Thyroid gland (tissue), 4 donors: ENCODE results near the gene LCN6. TPM values are rescaled to one million over a fixed set of nuclear protein-coding genes. Genes with fewer than 3 reads are reported as not detected.

Source experiments
- DNase-seq, 2 donors: peaks; one replicate each; pipeline ENCODE4 v3.0.0-alpha.2; 2019
- H3K27ac ChIP-seq, 3 donors: fragments of 200-600 bp; sonication (generic); 1 replicate in 2 of 3; 2 replicates in 1 of 3; pipeline ENCODE4 v1.5.1; 2016 to 2019; ENCODE audit warnings: mild to moderate bottlenecking in 1 of 3, moderate library complexity in 1 of 3
- H3K27me3 ChIP-seq: fragments of 200-600 bp; sonication (generic); one replicate; pipeline ENCODE4 v1.5.1; 2019
- H3K36me3 ChIP-seq, 2 donors: fragments of 200-600 bp; sonication (generic); one replicate each; pipeline ENCODE4 v1.5.1; 2016 to 2019
- H3K4me1 ChIP-seq, 2 donors: fragments of 200-600 bp; sonication (generic); one replicate each; pipeline ENCODE4 v1.5.1; 2017 to 2019
- H3K4me3 ChIP-seq, 3 donors: fragments of 200-600 bp; sonication (generic); replicated peaks in 1 of 3; 1 replicate in 2 of 3; 2 replicates in 1 of 3; pipeline ENCODE4 v1.5.1; 2016; ENCODE audit warnings: mild to moderate bottlenecking in 1 of 3
- H3K9me3 ChIP-seq: fragments of 200-600 bp; sonication (generic); one replicate; pipeline ENCODE4 v1.5.1; 2017
- POLR2A ChIP-seq, 2 donors: fragments of 450-650 bp; IDR thresholded peaks; one replicate each; pipeline ENCODE4 v1.6.1; 2017; ENCODE audit warnings: antibody characterized with exemption in 2 of 2, mild to moderate bottlenecking in 2 of 2, moderate library complexity in 1 of 2
- WGBS, 2 donors: methylation state at CpG; one replicate each; pipeline ENCODE4 v1.1.5; 2017; 5-methylcytosine and 5-hydroxymethylcytosine counted together
- intact Hi-C: fragments of 100-400 bp; cut with DNase I; formaldehyde crosslinking; loops from one replicate; pipeline ENCODE4 v1.15.1; 2023
- total RNA-seq, 4 donors: library from RNA; depleted of rRNA; stranded (reverse); fragments of >200 nt; gene quantifications; one replicate each; pipeline ENCODE4 v1.2.3, GENCODE V29; 2016
- TF ChIP-seq, protein P1 (sequence below), 6 experiments: fragments of 200-600 bp in 3 of 6; fragments of 450-650 bp in 3 of 6; sonication (generic) in 3 of 6; IDR thresholded peaks; one replicate each; pipeline ENCODE4 v1.5.1; 2016 to 2019; ENCODE audit warnings: antibody characterized with exemption in 6 of 6, mild to moderate bottlenecking in 2 of 6, inconsistent platforms in 1 of 6, moderate library complexity in 1 of 6

The LCN6 gene
- total RNA-seq, 4 donors from 2014 or later: 1.4 to 10.0 (median 4.5) TPM

DNA sequence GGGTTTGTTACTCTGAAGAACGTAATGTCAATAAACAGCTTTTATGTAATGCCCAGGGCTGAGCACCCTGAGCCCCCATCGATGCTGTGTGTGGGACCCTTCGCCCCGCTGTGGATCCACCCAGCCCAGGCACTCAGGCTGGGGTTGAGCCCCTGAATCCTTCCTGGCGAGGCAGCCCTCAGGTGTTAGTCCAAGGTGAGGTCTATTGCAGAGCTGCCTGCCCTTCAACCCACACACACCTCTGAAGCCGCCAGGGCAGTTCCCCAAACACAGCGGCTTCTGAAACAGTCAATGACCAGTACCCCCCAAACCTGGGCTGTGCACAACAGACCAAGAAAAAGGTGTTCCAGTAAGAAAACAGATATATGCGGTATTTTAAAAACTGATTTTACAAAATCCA, 24.3 kb downstream of the LCN6 start:
- no peak overlapping the region for H3K27ac ChIP-seq
- H3K27me3 ChIP-seq: no peaks in the 10 kb centered on the region
- DNase-seq: no peak
- no peak overlapping the region for H3K4me3 ChIP-seq
- H3K9me3 ChIP-seq: no peaks in the 10 kb centered on the region
- no peak for TF ChIP-seq POLR2A (IDR thresholded peaks at IDR 0.05)
- TF ChIP-seq, protein P1, sequence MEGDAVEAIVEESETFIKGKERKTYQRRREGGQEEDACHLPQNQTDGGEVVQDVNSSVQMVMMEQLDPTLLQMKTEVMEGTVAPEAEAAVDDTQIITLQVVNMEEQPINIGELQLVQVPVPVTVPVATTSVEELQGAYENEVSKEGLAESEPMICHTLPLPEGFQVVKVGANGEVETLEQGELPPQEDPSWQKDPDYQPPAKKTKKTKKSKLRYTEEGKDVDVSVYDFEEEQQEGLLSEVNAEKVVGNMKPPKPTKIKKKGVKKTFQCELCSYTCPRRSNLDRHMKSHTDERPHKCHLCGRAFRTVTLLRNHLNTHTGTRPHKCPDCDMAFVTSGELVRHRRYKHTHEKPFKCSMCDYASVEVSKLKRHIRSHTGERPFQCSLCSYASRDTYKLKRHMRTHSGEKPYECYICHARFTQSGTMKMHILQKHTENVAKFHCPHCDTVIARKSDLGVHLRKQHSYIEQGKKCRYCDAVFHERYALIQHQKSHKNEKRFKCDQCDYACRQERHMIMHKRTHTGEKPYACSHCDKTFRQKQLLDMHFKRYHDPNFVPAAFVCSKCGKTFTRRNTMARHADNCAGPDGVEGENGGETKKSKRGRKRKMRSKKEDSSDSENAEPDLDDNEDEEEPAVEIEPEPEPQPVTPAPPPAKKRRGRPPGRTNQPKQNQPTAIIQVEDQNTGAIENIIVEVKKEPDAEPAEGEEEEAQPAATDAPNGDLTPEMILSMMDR (IDR thresholded peaks at IDR 0.05): no peak
- peaks cover 17 to 53% of the 10 kb centered on the region in 2 donors for H3K4me1 ChIP-seq
- WGBS, 2 donors: 96 to 98% methylated on average over 5 to 7 of the region's 8 CpGs
- H3K36me3 ChIP-seq: peaks cover 38 to 53% of the 10 kb centered on the region in 2 donors
- intact Hi-C loops: no loop called here

DNA sequence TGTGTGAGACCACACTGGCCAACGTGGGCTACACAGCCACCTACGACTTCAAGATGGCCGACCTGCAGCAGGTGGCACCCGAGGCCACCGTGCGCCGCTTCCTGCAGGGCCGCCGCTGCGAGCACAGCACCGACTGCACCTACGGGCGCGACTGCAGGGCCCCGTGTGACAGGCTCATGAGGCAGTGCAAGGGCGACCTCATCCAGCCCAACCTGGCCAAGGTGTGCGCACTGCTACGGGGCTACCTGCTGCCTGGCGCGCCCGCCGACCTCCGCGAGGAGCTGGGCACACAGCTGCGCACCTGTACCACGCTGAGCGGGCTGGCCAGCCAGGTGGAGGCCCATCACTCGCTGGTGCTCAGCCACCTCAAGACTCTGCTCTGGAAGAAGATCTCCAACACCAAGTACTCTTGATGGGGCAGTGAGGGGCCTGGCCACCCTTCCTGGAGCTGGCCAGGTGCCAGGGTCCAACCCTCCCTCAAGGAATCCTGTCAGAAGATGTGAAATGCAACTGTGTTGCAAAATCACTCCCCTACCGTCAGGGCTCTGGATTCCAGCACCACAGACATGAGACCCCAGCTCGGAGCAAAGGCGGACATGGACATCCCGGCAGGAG, 24.9 kb downstream of the LCN6 start:
- TF ChIP-seq, protein P1 (IDR thresholded peaks at IDR 0.05): no peak
- no peak for TF ChIP-seq POLR2A (IDR thresholded peaks at IDR 0.05)
- no peaks in the 10 kb centered on the region for H3K27me3 ChIP-seq
- peaks cover 38 to 53% of the 10 kb centered on the region in 2 donors for H3K36me3 ChIP-seq
- no peaks in the 10 kb centered on the region for H3K9me3 ChIP-seq
- H3K4me1 ChIP-seq: peaks cover 17 to 50% of the 10 kb centered on the region in 2 donors
- no peak for DNase-seq
- intact Hi-C loops: no loop called here
- no peak overlapping the region for H3K27ac ChIP-seq
- 92 to 93% methylated on average over 4 to 12 of the region's 32 CpGs for WGBS, 2 donors
- no peak overlapping the region for H3K4me3 ChIP-seq

DNA sequence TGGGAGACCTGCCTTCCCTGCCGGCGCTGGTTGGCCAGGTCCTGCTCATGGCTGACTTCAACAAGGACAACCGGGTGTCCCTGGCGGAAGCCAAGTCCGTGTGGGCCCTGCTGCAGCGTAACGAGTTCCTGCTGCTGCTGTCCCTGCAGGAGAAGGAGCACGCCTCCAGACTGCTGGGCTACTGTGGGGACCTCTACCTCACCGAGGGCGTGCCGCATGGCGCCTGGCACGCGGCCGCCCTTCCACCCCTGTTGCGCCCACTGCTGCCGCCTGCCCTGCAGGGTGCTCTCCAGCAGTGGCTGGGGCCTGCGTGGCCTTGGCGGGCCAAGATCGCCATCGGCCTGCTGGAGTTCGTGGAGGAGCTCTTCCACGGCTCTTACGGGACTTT, 25.4 kb downstream of the LCN6 start:
- no peak overlapping the region for H3K27ac ChIP-seq
- intact Hi-C loops: no loop called here

DNA sequence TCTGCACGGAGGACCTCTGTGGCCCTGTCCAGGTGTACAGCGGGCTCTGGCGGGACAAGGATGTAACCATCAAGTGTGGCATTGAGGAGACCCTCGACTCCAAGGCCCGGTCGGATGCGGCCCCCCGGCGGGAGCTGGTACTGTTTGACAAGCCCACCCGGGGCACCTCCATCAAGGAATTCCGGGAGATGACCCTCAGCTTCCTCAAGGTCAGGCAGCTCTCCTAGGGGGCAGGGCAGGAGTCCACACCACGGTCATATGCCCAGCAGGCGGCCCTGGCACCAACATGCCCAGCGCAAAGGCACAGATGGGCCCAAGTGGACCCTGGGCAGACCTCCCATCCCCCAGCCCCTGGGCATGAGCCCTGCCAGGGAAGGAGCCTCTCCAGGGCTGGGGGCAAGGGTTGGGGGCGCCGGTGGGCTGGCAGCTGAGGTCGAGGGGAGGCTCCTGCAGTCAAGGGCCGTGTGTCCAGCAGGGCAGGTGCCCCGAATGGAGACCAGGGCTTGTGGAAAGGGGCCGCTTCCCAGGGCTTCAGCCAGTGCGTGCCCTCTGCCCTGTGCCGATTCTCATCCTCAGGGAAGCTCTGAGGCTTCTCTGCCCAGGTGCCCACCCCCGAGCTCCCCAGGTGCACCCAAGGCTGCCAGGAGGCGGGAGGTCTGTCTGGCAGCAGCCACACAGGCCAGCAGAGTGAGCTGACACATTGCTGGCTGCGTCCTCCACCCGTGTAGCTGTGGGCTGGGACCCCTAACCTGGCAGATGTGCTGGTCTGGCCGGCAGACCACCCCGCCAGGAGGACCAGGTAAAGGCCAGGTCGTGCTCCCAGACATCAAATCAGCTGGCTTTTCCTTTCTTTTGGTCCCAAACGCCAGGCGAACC, 26.0 kb downstream of the LCN6 start:
- Histone ChIP-seq H3K4me3 (no peak overlapping the region), H3K27me3 (no peaks in the 10 kb centered on the region), H3K9me3 (no peaks in the 10 kb centered on the region), H3K27ac (no peak overlapping the region), H3K36me3 (peaks cover 38 to 53% of the 10 kb centered on the region in 2 donors), H3K4me1 (peaks cover 16 to 47% of the 10 kb centered on the region in 2 donors)
- 85 to 91% methylated on average over 12 to 22 of the region's 31 CpGs for WGBS, 2 donors
- intact Hi-C loops: no loop called here
- no peak for DNase-seq
- no peak for TF ChIP-seq POLR2A (IDR thresholded peaks at IDR 0.05)
- TF ChIP-seq, protein P1 (IDR thresholded peaks at IDR 0.05): no peak

More for the DNA sequence above, 25.4 kb downstream of the LCN6 start:
- DNase-seq: no peak
- Histone ChIP-seq H3K9me3 (no peaks in the 10 kb centered on the region), H3K36me3 (peaks cover 38 to 53% of the 10 kb centered on the region in 2 donors), H3K27me3 (no peaks in the 10 kb centered on the region), H3K4me3 (no peak overlapping the region), H3K4me1 (peaks cover 17 to 47% of the 10 kb centered on the region in 2 donors)
- 89 to 91% methylated on average over 6 to 14 of the region's 24 CpGs for WGBS, 2 donors
- TF ChIP-seq, protein P1 (IDR thresholded peaks at IDR 0.05): no peak
- TF ChIP-seq POLR2A (IDR thresholded peaks at IDR 0.05): no peak
